ENCODE results near the gene MDN1.

DNA sequence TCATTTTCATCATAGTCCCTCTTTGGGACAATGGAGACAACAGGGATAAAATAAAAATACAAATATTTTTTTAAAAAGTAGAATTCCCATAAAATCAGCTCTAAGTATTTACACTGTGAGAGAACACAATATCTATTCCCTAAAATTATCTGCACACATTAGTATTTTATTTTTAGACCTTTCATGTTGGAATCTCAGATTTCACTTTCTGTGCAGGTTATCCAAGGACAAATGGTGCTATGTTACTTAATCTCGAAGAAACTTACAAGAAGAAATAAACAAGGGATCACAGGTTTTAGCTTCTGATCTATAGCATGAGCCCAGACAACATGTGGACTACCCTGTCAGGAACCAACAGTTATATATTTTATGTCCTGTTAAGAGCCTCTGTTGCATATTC is 158.0 kb downstream of the MDN1 start:
- no peak for TF ChIP-seq CTCF (IDR thresholded peaks at IDR 0.05)
- TF ChIP-seq POLR2AphosphoS5 (IDR thresholded peaks at IDR 0.05), result no peak

Data from stomach (tissue), 4 donors.